ENCODE data around the gene SGTA.
"Not testable (repeated sequence)": the region's sequence is repeated elsewhere in the genome, so short reads cannot be mapped to it uniquely, and the experiment has no call there.

Gene SGTA

DNA sequence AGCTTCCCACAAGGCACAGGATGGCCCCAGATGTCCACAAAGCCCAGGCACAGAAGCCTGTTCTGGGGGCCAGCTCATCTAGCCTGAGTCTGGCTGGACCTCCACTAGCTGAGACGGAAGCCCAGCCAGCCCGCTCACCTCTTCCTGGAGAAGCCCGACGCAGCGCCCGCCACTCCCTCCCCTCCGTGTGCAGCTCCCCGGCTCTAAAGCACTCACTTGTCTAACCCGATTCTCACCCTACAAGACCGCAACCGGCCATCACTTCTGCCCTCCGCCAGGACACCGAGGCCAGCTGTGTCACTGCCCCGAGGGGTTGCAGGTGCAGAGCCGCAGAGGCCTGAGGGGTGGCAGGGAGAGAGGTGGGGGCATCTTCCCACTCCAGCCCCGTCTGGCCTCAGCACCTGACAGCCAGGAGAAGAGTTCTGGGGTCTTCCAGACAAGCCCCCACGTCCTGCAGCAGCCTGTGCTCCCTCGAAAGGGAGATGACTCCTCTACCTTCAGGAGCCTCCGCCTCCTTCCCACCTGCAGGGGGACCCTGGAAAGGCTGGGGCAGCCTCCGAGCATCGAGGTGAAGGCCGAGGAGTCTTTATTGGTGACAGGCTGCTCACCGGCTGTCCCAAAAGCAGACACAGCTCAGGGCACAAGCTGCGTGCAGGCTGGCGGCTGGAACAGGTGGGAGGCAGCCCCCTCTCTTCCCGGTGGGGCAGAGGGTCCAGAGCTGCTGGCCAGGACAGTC lies 56.0 kb downstream of the SGTA start:
- no peak for DNase-seq (ENCODE audit: low spot score)

DNA sequence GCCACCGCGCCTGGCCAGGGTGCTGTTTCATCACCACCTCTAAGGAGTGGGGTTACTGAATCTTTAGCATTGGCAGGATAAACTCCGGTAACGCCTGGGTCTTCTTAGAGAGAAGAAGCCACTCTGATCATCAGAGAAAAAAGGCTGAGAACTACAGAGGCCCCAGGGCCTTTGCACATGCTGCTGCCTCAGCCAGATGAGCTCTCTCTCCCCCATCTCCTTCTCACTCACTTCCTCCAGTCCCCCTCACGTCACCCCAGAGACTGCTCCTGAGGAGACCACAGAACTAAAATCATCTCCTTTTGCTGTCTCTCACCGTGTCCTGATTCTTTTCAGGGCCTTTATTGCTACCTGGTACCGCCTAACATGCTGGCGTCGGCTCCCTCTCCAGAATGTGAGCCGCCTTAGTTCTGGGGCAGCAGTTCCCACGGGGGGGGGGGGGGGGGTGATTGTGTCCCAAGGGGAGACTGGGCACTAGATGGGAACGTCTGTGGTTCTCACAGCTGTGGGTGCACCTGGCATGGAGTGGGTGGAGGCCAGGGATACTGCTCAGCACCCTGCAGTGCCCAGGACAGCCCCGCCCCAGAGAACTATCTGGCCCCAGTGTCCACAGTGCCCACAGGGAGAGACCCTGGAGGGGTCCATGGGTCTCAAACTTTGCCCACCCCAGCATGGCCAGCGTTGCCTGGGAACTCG lies 56.8 kb downstream of the SGTA start:
- no peak for DNase-seq (ENCODE audit: low spot score)

DNA sequence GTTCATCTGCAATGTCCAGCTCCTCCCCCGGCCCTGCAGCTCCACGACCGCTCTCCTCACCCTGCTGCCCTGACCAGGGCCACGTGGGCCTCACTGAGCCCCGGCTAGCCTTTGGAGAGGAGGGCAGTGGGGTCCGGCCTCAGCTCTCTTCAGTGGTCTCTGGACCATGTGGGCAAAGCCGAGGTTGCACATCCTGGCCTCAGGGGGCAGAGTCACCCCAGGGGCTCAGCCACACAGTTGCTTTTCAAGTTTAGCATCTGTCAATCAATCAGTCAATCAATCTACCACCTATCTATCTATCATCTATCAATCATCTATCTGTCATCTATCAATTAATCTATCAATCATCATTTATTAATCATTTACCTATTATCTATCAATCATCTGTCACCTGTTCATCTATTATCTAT lies 58.9 kb downstream of the SGTA start:
- DNase-seq (ENCODE audit: low spot score), result no peak

DNA sequence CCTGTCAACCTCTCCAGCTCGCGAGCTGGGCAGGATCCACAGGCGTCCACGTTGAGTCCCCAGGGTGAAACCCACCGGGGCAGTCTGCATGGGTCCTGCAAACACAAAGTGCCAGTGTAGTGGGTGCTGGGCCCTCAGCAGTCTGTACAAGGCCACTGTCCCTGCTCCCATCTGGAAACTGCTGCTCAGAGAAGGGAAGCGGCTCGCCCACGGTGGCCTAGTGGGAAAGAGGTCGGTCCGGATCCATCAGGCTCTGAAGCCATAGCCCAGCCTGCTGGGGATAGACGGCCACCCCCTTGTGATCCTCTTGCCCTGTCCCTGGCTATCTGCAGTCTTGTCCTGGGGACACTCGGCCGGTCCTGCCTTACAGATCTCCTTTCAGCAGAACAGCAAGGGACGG lies 59.3 kb downstream of the SGTA start:
- DNase-seq (ENCODE audit: low spot score), result no peak

DNA sequence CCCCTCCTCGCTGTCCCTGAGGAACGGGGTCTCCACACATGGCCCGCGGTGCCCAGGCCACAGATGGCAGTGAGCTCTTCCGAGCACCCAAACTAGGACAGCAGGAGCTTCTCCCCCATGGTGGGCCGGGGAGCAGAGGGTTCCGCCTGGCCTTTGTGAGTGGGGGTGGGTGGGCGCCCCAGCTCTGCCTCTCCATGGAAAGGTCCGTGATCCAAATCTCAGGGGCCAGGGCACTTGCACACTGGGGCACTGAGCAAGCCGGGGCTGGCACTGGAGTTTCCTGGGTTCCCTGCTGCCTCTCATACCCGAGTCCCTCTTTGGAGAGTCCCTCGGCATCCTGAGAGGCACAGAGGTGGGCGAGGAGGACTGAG lies 59.7 kb downstream of the SGTA start:
- no peak for DNase-seq (ENCODE audit: low spot score)

DNA sequence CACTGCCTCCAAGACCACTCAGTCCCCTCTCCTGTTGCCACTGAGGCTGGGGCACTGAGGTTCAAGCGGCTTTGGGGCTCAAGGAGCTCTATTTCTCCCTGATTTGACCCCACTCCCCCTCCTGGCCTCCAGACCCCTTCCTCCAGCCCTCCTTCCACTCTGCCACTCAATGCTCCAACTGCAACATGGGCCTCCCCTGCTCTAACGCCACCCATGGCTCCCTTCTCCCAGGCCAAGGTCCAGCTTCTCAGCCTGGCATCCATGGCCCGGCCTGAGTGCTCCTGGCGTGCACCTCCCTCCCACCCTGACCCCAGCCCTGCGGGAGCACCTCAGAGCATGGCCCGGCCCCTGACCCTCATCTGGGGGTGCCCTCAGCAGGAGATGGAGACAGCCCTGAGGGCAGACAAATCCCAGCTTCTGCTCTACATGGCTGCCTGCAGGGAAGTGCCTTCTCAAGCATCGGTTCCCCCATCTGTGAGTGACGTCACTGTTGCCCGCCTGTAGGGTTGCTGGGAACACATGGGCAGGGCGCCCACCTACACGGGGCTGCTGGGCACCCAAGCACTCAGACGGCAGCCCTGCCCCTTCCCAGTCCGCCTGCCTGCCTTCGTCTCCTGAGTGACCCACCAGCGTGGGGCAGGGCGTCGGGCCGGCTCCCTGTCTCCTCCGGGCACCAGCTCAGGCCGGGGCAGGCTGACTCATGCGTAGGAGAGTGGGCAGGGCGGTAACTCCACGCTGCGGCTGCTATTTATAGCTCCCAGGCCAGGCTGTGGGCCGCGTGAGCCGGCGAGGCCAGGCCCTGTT lies 60.3 kb downstream of the SGTA start:
- DNase-seq (ENCODE audit: low spot score), result peak; percentile 96

DNA sequence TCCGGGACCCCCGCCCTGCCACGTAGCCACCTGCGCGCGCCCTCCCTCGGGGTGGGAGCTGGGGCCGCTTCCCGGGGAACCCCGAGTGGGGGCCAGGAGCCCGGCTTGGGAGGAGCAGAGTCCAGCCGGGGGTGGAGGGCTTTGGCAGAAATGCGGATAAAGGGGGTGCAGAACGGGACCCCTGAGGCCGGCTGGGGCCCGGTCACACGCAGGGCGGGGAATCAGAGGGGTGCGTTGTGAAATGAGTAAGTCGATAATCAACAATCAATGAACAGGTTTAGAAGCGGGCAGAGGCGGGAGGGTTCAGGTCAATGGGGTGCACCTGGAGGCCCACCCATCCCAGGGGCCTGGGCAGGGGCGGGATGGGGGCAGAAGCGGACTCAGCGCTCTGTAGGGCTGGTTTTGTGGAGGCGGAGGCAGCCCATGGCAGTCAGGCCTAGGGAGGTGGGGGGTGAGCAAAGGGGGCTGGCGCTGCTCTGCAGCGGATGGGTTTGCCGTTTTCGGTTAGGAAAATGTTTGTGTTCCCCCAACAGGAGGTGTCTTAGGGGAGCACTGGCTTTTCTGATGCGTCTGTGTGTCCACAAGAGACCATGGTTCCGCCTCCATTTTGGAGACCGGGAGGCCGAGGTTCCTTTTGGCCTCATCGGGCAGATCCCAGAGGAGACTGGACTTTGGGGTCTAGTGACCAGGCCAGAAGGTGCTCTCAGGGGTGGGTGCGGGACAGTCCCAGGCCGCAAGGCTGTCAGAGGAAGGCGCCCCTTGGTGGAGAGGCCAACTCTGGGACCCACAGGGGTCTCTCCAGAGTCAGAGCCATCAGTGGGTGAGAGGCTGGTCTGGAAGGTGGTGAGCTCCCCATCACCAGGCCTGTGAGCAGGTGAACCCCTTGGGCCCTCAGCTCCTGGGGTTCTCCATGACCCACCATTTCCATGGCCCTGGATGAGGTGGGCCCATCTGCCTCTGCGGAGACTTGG lies 61.2 kb downstream of the SGTA start:
- DNase-seq (ENCODE audit: low spot score), result no peak

DNA sequence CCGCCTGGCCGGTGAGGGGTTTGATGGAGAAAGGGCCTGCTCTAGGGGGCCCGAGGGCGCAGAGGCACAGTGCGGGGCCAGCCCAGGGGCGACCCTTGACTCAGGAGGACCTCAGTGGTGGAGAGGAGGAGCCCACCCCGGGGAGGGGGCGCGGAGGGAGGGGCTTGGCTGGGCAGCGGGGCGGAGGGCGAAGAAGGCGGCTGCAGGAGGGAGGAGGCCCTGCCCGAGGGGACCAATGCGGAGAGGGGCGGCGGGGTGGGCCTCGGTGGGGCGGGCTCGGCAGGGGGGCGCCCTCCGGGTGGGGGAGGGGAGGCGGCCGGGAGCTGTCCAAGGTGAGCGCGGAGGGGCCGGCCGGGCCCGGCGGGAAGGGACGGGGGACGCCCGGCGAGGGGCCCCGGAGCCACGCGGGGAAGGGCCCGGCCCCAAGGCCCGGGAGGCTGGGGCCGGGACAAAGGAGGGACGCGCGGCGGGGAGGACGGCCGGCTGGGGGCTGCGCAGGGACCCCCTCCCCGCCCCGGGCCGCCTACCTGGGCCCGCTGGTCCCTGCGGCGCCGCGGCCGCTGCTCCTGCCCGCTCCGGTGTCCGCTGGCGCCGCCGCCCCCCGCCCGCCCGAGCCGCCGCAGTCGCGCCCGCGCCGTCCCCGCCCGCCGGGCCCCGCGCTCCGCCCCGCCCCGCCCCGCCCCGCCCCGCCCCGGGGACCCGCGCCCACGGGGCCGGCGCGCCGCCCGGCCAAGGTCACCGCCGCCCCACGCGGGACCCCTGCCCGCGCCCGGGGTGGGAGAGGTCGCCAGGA lies 62.1 kb downstream of the SGTA start, which contains the start of gene DIRAS1:
TSS of gene DIRAS1 (minus strand) at position 596 of the 793 bp plus-strand sequence. CDS start 3,566 bp downstream, outside the sequence.
- DNase-seq (ENCODE audit: low spot score), result peak; percentile 31

DNA sequence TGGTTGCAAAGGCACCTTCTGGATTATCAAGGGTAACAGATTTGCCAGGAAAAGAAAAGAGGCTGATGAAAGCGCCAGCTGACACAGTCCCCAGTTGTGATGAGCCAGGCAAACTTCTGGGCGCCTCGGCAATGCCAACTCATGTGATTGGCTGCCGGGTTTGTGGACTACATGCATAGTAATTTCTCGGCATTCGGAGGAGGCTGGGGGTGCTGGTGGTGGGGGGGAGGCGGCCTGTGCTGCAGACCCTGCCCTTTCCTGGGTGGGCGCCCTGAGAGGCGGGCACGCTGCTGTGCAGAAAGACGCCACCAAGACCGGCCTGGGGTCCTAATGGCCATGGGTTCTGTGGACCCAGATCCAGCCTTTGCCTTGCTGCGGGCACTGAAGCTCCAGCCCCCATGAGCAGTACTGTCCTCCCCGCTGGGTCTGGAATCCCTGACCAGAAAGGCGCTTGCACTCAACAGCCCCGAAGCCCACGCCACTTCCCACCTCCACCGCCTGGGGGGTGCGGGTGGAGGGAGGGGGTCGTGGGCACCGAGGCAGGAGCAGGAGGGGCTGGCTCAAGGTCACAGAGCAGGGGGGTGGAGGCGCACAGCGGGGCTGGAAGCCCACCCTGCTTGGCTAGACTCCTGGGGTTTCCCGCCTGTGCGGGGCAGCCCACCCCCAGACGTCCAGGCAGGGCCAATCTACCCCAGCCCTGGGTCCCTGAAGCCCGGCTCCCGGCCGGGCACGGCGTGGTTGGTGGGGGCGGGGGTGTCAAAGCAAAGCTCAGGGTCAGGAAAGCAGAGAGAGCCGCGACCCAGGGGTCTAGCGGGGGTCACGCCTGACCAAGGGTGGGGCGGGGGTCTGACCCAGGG lies 62.9 kb downstream of the SGTA start:
- peak; percentile 82 for DNase-seq (ENCODE audit: low spot score)

DNA sequence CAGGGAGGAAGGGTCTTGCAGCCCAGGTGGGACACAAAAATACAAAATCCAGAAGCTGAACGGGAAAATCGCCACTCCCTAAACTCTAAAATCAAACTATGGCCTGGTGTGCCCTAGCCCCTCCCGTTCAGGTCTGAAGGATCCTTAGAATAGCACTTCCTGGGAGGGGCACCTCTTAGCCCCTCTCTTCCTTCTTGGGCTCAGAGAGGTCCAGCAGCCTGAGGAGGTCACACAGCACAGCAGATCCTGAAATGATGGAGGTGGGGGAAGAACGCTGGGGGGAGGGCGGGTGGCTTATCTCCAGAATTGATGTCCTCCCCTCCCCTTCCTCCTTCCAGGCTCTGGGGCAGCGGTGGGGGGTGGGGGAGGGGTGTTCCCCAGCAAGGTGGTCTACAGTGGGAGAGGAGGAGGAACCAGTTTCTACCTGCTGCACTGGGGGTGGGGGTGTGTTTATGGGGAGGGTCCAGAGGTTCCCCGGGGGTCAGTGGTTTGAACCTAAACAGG lies 63.8 kb downstream of the SGTA start:
- no peak for DNase-seq (ENCODE audit: low spot score)

DNA sequence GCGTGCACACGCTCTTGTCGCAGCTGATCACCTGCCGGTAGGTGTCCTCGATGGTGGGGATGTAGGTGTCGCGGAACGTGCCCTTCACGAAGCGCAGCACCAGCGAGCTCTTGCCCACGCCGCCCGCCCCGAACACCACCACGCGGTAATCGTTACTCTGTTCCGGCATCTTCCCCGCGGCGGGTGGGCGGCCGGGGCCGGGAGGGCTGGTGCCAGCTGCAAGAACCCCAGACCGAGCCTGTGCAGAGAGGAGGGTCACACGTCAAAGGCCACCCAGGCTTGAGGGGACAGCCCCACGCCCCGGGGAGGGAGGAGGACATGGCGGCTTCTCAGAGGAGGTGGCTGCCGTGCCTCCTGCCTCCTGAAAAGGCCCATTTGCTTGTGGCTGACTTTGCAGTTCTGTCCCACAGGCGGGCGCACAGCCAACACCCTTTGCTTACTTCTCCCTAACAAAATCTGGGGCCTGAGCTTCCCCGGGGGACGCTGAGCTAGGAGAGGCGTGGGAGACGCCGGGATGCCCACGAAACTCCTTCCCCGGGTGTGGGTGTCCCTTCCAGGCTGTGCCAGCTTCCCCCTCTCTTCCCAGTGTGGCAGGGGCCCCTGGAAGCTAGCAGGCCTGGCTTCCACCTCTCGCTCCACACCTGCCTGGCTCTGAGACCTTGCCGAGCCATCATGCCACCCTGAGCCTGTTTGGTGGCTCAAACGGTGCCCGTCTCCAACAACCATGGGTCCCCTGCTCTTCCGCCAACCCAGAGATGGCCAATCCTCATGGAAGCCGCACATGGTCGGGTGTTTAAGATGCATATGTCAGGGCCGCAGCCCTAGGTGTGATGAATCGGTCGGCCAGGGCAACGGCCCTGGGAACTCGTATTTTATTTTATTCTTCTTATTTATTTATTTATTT lies 65.2 kb downstream of the SGTA start:
- no peak for DNase-seq (ENCODE audit: low spot score)

DNA sequence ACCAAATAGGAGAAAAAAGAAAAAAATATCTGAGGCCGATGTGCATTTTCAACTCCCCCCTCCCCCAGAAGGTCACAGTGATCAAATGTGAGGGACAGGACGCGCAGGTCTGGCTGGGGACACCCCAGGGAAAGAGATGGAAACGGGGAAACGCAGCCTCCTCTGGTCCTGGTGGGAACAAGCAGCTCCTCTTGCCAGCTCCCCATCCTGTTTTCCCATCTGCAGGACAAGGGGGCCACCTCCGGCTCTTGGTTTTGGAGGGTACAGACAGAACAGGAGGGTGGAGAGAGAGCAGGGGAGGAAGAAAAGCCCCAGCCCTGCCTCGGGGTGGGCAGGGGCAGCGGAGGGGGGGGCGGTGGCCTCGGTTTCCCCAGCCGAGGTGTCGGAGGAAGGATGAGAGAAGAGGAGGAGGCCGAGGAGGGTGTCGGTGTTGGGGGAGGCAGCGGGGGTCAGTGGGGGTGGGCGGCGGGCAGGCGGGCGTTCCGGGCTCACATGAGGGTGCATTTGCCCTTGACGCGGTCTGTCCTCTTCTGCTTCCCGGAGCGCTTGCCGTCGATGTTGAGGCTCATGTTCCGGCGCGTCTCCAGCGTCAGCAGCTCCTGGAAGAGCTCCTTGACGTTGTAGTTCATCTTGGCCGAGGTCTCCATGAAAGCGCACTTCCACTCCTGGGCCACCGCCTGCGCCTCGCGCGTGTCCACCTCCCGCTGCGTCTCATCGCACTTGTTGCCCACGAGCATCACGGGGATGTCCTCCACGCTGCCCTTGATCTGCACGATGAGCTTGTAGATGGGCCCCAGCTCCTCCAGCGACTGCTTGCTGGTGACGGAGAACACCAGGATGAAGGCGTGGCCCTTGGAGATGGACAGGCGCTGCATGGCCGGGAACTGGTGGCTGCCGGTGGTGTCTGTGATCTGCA lies 66.1 kb downstream of the SGTA start:
- no peak for DNase-seq (ENCODE audit: low spot score)

DNA sequence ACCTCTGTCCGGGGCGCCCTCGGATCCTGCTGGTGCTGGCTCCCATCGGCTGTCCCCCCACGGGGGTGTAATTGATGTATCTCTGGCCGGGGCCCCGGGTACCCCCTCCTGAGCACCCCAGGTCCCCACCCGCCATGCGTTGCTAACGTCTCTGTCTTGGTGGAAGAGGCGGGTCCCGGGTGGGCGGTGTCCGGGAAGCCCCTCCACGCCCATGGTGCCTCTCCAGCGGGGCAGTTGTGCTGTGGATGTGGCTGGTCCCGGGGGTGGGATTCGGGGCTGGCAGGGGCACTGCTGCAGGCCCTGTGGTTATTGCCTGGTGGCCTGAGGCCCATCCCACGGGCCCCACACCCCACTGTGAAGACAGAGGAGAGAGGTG lies 66.8 kb downstream of the SGTA start:
- DNase-seq (ENCODE audit: low spot score), result no peak

DNA sequence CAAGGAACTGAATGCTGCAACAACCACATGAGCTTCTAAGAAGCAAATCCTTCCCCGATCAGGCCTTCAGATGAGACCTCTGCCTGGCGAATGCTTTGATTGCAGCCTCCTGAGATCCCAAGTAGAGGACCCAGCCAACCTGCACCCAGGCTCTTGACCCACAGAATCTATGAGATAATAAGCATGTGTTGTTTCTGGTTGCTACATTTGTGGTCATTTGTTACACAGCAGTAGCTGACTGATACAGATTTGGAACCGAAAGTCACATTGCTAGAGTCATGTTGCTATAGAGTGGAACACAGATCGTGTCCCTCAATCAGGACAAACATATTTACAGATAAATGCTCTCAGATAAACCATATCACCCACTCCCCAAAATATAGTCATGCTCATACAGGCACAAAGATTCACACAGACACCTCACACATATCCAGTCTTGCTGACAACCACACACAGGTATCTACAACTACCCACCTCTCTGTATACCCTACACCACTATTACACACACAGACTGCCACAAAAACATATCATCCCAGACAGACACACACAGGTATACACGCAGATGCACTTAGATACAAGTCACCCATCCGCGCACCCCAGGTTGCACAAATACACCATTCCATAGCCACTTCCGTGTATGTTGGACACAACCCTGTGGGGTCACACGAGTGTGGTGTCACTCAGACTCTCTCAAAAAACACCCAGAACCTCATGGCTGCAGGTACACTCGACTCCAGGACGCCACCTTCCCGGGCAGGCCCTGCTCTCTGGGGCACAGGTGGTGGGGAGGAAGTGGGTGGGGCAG lies 67.4 kb downstream of the SGTA start:
- no peak for DNase-seq (ENCODE audit: low spot score)

DNA sequence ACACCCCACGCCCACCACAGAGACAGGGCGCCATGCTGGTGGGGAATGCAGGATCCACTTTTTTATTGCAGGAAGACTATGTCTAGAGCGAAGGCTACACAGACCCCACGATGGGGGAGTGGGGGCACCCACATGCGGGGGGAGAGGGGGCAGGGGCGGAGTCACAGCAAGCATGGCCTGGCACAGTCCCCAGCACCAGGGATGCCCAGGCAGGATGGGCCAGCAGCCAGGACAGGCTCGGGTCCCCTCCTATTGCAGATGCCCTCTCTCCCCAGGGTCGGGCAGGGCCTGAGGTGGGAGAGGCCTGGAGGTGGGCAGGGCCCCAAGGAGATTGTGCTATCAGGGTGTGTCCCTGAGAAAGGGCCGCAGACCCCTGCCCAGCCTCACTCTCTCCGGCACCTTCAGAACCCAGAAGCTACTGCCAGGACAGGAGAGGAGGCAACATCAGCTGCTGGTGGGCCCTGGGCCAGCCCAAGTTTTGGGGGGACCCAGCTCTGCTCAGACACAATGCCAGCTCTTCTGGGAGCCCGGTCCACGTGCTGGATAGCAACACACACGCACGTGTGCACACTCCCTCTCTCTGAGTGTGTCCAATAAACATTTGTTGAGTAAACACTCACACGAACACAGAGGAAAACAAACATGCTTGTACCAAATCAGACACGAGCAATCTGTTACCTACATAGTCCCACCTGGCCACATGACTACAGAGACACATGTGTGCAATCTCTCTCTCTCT lies 68.4 kb downstream of the SGTA start:
- DNase-seq (ENCODE audit: low spot score), result no peak

DNA sequence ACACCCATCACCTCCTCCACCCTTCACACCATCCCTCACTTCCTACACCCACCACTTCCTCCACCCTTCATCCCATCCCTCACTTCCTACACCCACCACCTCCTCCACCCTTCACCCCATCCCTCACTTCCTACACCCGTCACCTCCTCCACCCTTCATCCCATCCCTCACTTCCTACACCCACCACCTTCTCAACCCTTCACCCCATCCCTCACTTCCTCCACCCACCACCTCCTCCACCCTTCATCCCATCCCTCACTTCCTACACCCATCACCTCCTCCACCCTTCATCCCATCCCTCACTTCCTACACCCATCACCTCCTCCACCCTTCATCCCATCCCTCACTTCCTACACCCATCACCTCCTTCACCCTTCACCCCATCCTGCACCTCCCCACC lies 69.0 kb downstream of the SGTA start:
- DNase-seq (ENCODE audit: low spot score), result not testable (repeated sequence)
